Measurements from ENCODE around the gene HPD. TPM values are rescaled to one million over a fixed set of nuclear protein-coding genes. Genes with fewer than 3 reads are reported as not detected.

Gene HPD
- total RNA-seq (2021) = not detected in 2 replicates
- not detected for Bru-seq, nascent RNA
- not detected for BruChase-seq, experiment 1, labeled RNA remaining after a 2-hour chase
- percentile 9 among the genes with signal in this experiment for BruChase-seq, experiment 2, labeled RNA remaining after a 6-hour chase
- long read RNA-seq, partial matches to known transcripts = 0 of 1 reads
- long read RNA-seq, other reads (novel, unspliced or antisense) = 1 of 1 reads

DNA sequence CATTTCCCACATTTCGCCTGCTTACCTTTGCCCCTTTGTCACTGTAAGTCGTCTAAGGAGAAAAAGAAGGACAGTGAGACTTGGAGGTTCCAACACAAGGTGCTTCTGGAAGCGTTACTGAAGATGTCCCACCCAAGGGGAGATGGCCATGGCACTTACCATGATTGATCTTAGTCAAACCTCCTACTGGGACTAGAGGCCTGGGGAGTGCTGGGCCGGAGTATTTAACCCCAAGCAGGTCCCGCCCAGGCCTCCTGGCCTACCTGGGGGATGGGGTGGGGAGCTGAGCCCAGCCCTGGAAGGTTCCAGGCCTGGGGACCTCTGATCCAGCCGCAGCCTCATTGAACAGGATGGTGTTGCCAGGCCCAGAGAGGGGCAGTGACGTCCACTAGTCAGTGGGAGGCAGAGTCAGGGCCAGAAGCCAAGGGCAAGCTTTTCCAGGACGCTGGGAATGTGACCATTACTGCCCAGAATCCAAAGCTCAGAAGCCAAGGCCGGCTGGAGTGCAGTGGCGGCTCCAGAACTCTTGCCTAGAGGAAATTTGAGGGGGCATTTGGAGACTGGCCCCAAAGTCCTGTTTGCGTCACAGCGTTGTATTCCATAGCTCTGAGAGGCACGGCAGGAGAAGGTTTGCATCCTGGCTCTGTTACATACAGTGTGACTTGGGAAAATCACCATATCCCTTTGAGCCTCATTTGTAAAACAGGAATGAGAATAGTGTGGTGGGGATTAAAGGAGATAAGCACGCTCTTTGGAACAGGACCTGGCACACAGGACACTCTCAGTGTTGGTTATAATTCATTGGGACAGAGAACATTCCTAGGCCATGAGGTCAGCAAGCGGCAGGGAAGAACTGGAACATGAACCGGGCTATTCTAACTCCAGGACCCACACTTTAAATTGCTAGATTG lies at the start of gene HPD:
Gene HPD (minus strand): TSS at position 198 of the 911 bp plus-strand sequence. CDS start 36 bp downstream, at position 162.
- H3K4me1 ChIP-seq (ENCODE audit: insufficient read depth, low read length, poor library complexity, severe bottlenecking) = no peaks in the 10 kb centered on the region
- TF ChIP-seq EZH2 (IDR thresholded peaks at IDR 0.05; ENCODE audit: borderline replicate concordance, low read depth, low read length, poor library complexity, severe bottlenecking) = no peak
- TF ChIP-seq, protein P1, sequence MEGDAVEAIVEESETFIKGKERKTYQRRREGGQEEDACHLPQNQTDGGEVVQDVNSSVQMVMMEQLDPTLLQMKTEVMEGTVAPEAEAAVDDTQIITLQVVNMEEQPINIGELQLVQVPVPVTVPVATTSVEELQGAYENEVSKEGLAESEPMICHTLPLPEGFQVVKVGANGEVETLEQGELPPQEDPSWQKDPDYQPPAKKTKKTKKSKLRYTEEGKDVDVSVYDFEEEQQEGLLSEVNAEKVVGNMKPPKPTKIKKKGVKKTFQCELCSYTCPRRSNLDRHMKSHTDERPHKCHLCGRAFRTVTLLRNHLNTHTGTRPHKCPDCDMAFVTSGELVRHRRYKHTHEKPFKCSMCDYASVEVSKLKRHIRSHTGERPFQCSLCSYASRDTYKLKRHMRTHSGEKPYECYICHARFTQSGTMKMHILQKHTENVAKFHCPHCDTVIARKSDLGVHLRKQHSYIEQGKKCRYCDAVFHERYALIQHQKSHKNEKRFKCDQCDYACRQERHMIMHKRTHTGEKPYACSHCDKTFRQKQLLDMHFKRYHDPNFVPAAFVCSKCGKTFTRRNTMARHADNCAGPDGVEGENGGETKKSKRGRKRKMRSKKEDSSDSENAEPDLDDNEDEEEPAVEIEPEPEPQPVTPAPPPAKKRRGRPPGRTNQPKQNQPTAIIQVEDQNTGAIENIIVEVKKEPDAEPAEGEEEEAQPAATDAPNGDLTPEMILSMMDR (conservative IDR thresholded peaks at IDR 0.05; ENCODE audit: low read depth, low read length) = no peak
- H3K9me3 ChIP-seq (ENCODE audit: low read depth, low read length, poor library complexity, severe bottlenecking) = no peaks in the 10 kb centered on the region
- no peaks in the 10 kb centered on the region for H3K27me3 ChIP-seq (replicated peaks; ENCODE audit: insufficient read depth, low read depth, low read length, poor library complexity)
- no peak within 1 kb of the TSS for H3K27ac ChIP-seq (ENCODE audit: low read depth, low read length, poor library complexity, severe bottlenecking)
- no peak for DNase-seq (ENCODE audit: low spot score)
- H3K36me3 ChIP-seq (ENCODE audit: insufficient read depth, low read length, poor library complexity, severe bottlenecking) = no peaks in the 10 kb centered on the region
- no peak within 1 kb of the TSS for H3K4me3 ChIP-seq (ENCODE audit: low read depth, low read length, poor library complexity, severe bottlenecking)
- intact Hi-C loops (cut with micrococcal nuclease; ENCODE audit: unreplicated experiment) = no loop called here
- POLR2A ChIA-PET (ENCODE audit: low non-redundant PET) = no interaction called here
- CTCF ChIA-PET = no interaction called here
- BruUV-seq (replicated peaks) = no TSS peak

DNA sequence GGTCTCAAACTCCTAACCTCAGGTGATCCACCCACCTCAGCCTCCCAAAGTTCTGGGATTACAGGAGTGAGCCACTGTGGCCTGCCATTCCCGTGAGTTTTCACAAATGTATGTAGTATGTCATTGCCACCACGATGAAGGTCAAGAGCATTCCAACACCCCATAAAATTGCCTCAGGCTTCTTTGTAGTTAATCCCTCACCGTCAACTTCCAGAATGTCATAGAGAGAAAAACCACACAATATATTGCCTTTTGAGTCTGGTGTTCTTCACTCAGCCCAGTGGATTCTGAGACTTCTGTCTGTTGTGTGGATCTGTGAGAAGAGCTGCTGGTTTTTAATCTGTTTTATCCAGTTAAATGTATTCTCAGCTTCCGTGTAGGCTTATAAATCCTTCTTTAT lies 47.1 kb upstream of the HPD start:
- TF ChIP-seq EZH2 (IDR thresholded peaks at IDR 0.05; ENCODE audit: borderline replicate concordance, low read depth, low read length, poor library complexity, severe bottlenecking) = no peak
- TF ChIP-seq, protein P1 (conservative IDR thresholded peaks at IDR 0.05; ENCODE audit: low read depth, low read length) = no peak
- Histone ChIP-seq H3K4me1 (ENCODE audit: insufficient read depth, low read length, poor library complexity, severe bottlenecking) (no peaks in the 10 kb centered on the region), H3K27me3 (replicated peaks; ENCODE audit: insufficient read depth, low read depth, low read length, poor library complexity) (no peaks in the 10 kb centered on the region), H3K27ac (ENCODE audit: low read depth, low read length, poor library complexity, severe bottlenecking) (no peak overlapping the region), H3K4me3 (ENCODE audit: low read depth, low read length, poor library complexity, severe bottlenecking) (no peak overlapping the region), H3K36me3 (ENCODE audit: insufficient read depth, low read length, poor library complexity, severe bottlenecking) (peaks cover 44% of the 10 kb centered on the region), H3K9me3 (ENCODE audit: low read depth, low read length, poor library complexity, severe bottlenecking) (no peaks in the 10 kb centered on the region)
- DNase-seq (ENCODE audit: low spot score) = no peak
- ChIA-PET POLR2A (ENCODE audit: low non-redundant PET) (no interaction called here), CTCF (no interaction called here)
- no TSS peak for BruUV-seq (replicated peaks)
- intact Hi-C loops (cut with micrococcal nuclease; ENCODE audit: unreplicated experiment) = no loop called here

DNA sequence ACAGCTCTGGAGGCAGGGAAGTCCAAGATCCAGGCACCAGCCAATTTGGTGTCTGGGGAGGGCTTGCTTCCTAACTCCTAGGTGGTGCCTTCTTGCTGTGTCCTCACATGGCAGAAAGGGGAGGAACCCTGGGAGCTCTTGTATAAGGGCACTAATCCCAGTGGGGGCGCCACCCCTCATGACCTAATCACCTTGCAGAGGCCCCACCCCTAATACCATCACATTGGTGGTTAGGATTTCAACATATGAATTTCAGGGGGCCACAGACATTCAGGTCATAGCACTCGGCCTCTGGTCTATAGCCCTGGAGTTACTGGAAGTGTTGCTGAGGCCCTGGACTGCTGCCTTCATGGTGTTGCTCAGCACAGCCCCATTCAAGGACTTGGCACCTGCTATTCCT lies 44.5 kb upstream of the HPD start:
- intact Hi-C loops (cut with micrococcal nuclease; ENCODE audit: unreplicated experiment) = no loop called here
- H3K4me3 ChIP-seq (ENCODE audit: low read depth, low read length, poor library complexity, severe bottlenecking) = no peak overlapping the region
- ChIA-PET POLR2A (ENCODE audit: low non-redundant PET) (no interaction called here), CTCF (no interaction called here)
- peaks cover 62% of the 10 kb centered on the region for H3K36me3 ChIP-seq (ENCODE audit: insufficient read depth, low read length, poor library complexity, severe bottlenecking)
- no peaks in the 10 kb centered on the region for H3K9me3 ChIP-seq (ENCODE audit: low read depth, low read length, poor library complexity, severe bottlenecking)
- TF ChIP-seq, protein P1 (conservative IDR thresholded peaks at IDR 0.05; ENCODE audit: low read depth, low read length) = no peak
- no peak for TF ChIP-seq EZH2 (IDR thresholded peaks at IDR 0.05; ENCODE audit: borderline replicate concordance, low read depth, low read length, poor library complexity, severe bottlenecking)
- H3K4me1 ChIP-seq (ENCODE audit: insufficient read depth, low read length, poor library complexity, severe bottlenecking) = no peaks in the 10 kb centered on the region
- no TSS peak for BruUV-seq (replicated peaks)
- no peaks in the 10 kb centered on the region for H3K27me3 ChIP-seq (replicated peaks; ENCODE audit: insufficient read depth, low read depth, low read length, poor library complexity)
- no peak overlapping the region for H3K27ac ChIP-seq (ENCODE audit: low read depth, low read length, poor library complexity, severe bottlenecking)
- DNase-seq (ENCODE audit: low spot score) = no peak
